Tibial nerve (tissue), 3 donors: ENCODE measurements around the gene SCN9A.

ENCODE experiments used
- CTCF ChIP-seq, 5 experiments: fragments of 200-600 bp in 3 of 5; fragments of 450-650 bp in 2 of 5; sonication (generic) in 3 of 5; IDR thresholded peaks; one replicate each; pipeline ENCODE4 v1.5.1; 2016 to 2019; ENCODE audit warnings: antibody characterized with exemption in 5 of 5, mild to moderate bottlenecking in 3 of 5, moderate library complexity in 2 of 5
- POLR2A ChIP-seq, 2 donors: fragments of 450-650 bp; IDR thresholded peaks; one replicate each; pipeline ENCODE4 v1.6.1; 2017; ENCODE audit warnings: antibody characterized with exemption in 2 of 2, mild to moderate bottlenecking in 2 of 2, moderate library complexity in 2 of 2

- TF ChIP-seq POLR2A (IDR thresholded peaks at IDR 0.05): no peak
- no peak for TF ChIP-seq CTCF (IDR thresholded peaks at IDR 0.05)
Measured at GRCh38 chr2:166365239-166365638, 10.5 kb downstream of the SCN9A start.
